Smooth muscle cell of the brain vasculature (primary cell): ENCODE data around the gene CAMK1D.

ENCODE experiments used
- DNase-seq: peaks from one replicate; pipeline ENCODE4 v3.0.0-alpha.2; 2012; ENCODE audit warnings: low read depth, low spot score

Gene CAMK1D

GRCh38 chr10:12650538-12651298 is 301.4 kb downstream of the CAMK1D start:
- DNase-seq: no peak

- DNase-seq: no peak
These were observed 306.6 kb downstream of the CAMK1D start for GRCh38 chr10:12655940-12656339.

- peak; percentile 10 for DNase-seq
These were observed 307.3 kb downstream of the CAMK1D start for GRCh38 chr10:12656518-12657142.

GRCh38 chr10:12657489-12657888 is 308.1 kb downstream of the CAMK1D start:
- DNase-seq: no peak

DNA sequence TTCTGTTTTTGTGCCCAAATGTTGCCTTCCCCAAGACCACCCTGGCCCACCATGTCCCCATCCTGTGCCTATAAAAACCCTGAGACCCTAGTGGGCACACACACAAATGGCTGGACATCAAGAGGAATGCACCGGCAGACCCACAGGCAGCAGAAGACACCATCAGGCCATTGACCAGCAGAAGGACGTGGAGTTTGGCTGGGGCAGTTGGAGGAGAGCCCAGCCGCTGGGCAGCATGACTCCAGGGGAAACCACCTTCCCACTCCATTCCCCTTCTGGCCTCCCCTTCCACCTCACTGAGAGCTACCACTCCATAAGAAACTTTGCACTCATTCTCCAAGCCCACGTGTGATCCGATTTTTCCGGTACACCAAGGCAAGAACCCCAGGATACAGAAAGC is 309.2 kb downstream of the CAMK1D start:
- no peak for DNase-seq

DNA sequence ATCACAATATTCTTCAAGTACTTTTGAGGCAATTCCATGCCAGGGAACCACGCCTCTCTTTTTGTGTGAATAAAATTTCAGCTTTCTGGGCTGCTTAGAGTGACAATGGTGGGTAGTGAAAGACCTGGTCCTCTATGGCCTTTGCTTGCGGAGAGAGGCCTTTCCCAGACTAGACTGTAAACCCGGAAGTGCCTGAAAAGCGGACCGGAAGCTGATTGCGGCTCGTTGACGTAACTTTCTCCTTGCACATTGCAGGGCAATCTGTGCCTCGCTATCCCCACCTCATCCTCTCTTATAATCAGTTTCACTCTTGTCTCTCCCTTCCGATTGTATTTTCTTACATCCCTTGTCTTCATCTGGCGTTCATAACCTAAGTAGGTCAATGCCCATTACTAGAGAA is 310.4 kb downstream of the CAMK1D start:
- no peak for DNase-seq

- no peak for DNase-seq
These were observed 311.5 kb downstream of the CAMK1D start for GRCh38 chr10:12660812-12661211.

DNA sequence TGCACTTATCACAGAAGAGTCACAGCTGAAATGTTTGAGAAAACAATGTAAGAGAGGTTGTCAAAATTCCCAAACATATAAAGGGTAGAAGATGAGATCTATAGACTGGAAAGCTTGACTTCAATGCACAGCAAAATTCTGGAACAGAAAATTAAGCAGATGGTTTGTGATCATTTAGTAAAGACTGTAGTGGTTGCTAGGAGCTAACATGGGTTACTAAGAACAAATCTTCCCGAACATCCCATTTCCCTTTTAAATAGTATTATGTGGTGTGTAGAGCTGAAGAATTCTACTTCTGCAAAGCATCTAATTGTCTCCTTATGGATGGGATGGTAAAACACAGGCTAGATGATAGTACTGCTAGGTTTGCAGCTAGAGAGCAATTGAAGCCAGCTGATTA is 312.3 kb downstream of the CAMK1D start:
- no peak for DNase-seq

- DNase-seq: no peak
These were observed 314.5 kb downstream of the CAMK1D start for GRCh38 chr10:12663863-12664262.

- DNase-seq: no peak
These were observed 316.2 kb downstream of the CAMK1D start for GRCh38 chr10:12665501-12665900.

DNA sequence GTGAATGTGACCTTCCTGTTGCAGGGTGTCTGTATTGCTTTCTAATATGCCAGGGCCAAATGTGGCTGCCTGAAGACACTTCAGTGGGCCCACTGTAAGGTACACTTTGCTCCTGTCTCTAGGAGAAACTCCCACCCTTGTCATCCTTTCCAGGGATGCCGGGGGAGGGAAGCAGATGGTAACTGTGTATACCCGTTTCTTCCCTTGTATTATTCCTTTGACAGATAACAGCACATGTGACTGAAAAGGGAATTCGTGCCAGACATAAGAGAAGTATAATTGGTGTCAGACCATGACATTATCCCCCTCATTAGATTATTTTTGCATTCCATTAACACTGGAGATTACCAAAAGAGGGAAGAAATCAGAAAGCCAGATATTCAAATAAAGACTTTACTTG is 317.7 kb downstream of the CAMK1D start:
- DNase-seq: no peak

DNA sequence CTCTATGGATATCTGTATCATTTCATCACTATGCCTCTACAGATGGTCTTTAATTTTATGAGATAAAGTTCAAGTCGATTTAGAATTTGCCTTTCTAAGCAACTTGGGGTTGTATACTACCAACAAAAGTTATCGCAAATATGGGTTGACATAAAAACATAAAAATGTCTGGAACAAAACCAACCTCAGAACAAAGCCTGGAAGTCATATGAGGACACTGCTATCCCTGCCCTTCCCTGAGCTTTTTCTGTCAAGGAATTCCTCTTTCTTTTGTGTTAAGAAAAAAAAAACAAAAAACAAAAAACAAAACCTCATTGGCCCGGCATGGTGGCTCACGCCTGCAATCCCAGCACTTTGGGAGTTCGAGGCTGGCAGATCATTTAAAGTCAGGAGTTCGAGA is 319.3 kb downstream of the CAMK1D start:
- no peak for DNase-seq

- no peak for DNase-seq
These were observed 320.7 kb downstream of the CAMK1D start for GRCh38 chr10:12670004-12670403.

DNA sequence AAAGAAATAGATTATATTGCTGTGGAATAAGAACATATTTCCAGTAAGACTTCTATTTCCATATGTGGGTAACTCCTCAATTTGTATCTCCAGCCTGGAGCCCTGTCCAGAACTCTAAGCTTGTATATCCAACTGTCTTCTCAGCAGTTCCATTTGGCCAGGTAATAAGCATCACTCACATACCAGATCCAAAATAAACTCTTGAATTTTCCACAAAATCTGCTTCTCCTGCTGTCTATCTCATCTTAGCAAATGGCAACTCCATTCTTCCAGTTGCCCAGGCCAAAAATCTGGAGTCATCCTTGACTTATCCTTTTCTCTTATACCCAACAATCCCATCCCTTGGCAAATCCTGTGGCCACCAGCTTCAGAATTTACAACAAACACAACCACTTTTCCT is 325.8 kb downstream of the CAMK1D start:
- DNase-seq: no peak

DNA sequence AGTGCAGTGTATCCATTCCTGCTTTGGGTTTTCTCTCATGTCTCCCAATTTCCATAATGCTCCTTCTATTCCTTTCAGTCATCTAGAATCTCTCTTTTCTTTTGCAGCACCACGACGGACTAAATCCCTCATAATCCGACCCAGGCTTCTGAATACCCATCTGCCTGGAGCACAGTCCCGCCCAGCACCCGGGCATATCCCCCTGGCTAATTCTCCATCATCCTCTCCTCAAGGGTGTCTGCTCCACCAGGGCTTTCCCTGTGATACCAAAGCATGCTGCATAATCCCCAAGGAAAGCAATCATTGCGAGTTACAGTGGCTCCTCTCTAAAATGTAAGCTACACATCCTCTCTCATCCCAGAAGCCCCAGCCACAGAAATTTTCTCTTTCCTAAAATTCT is 330.3 kb downstream of the CAMK1D start:
- DNase-seq: no peak

DNA sequence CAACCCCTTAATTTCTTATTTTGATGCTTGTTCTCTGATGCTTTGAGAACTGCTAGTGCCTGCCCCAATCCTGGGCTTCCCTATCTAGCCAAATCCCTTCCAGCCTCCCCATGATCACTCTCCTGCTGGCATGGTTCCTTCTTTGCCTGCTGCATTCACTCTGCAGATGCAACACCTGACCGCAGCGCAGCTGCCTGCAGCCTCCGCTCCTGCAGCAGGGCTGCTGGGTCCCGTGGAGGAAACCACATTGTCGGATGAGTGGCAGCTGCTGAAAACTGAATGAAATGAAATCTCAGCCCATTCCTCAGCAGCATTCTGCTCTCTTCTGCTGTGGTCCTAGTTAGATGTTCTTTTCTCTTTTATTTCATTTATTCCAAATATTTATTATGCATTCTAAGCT is 331.9 kb downstream of the CAMK1D start:
- no peak for DNase-seq

- DNase-seq: no peak
These were observed 335.4 kb downstream of the CAMK1D start for GRCh38 chr10:12684784-12685183.

DNA sequence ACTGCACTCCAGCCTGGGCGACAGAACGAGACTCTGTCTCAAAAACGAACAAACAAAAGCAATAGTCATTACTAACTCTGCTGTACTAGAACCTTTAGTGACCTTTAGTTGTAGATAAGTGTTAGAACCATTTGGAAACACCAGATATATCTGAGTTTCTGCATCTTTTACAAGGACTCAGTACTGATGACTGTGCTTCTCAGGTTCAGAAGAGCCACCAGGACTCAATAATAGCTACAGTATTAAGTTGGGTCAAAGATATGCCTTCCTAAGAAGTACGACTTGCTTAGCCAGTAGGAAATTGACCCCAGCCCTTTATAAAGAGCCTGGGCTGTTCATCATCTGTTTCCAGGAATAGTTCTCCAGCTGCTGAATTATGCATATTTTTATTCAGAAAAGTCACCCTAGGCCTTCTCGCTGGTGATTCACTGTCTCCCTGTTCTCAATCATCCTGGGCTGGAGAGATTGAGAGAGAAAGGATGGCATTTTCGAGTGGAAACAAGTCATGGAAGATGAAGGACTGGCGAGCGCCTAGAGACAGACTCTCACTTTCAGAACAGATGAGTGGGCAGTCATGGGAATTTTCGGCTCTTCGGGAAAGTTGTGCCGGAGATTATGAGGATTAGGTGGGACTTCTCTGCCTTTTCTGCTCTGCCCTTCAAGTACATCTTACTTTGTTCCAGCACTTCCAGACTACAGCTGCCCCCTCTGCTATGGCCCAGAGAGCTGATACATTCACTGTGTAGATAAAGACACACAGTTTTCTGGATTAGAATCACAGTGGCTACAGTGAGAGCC is 336.1 kb downstream of the CAMK1D start:
- no peak for DNase-seq

GRCh38 chr10:12687996-12688395 is 338.6 kb downstream of the CAMK1D start:
- DNase-seq: no peak

DNA sequence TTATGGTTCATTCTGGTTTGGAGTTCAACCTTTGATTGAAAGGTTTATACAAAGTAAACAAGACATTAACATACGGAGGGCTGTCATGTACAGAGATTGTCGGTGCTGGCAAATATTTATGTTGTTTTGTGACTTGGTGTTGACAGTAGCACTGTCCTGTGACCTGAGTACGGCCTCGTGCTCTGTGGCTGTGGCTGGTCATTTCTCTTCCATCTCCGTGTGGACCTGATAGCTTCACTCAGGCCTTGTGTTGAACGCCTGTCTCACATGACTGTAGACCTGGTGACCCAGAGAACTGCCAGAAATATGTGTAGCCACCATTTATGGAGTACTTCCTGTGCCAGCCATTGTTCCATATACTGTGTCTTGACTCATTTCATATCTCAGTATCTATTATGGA is 340.5 kb downstream of the CAMK1D start:
- no peak for DNase-seq

- no peak for DNase-seq
These were observed 341.3 kb downstream of the CAMK1D start for GRCh38 chr10:12690525-12691126.

DNA sequence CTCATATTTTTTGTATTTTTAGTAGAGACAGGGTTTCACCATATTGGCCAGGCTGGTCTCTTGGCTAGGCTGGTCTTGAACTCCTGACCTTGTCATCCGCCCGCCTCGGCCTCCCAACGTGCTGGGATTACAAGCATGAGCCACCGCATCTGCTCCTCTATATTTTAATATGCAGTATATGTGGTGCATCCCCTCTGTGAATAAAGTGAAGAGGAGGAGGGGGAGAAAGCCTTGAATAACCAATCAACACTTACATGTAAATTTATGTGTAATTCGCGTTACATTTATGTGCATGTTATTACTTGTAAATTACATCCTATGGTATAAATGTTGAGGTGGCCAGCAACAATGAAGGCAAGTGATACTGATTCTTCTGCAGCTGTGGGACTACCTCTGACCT is 342.2 kb downstream of the CAMK1D start:
- DNase-seq: no peak
